Measurements from ENCODE around the gene LYST.

Gene LYST

GRCh38 chr1:235881930-235882700 lies 15.4 kb upstream of the LYST start:
- Histone ChIP-seq H3K27ac (ENCODE audit: low read depth, low read length) (no peak overlapping the region), H3K4me1 (ENCODE audit: control insufficient read depth, low read length) (peaks cover 17% of the 10 kb centered on the region), H3K9me3 (ENCODE audit: control insufficient read depth, insufficient read depth, low read length) (no peaks in the 10 kb centered on the region), H3K79me2 (ENCODE audit: control insufficient read depth, low read length) (no peaks in the 10 kb centered on the region), H3K4me3 (ENCODE audit: low read length) (no peak overlapping the region), H3K4me2 (ENCODE audit: low read length) (no peak overlapping the region), H3K36me3 (ENCODE audit: control insufficient read depth, low read length) (no peaks in the 10 kb centered on the region), H3F3A (ENCODE audit: control insufficient read depth, insufficient read depth) (no peaks in the 10 kb centered on the region), H3K9me2 (replicated peaks; ENCODE audit: control insufficient read depth, low read length) (no peaks in the 10 kb centered on the region), H3K27me3 (ENCODE audit: control insufficient read depth, low read length) (peaks cover 11% of the 10 kb centered on the region; the same call in 1 of the 2 replicates), H4K20me1 (ENCODE audit: control insufficient read depth, insufficient read depth, low read depth, low read length) (no peaks in the 10 kb centered on the region)
- TF ChIP-seq EZH2phosphoT487 (IDR thresholded peaks at IDR 0.05; ENCODE audit: borderline replicate concordance, low read length) (no peak), CTCF (IDR thresholded peaks at IDR 0.05; ENCODE audit: low read depth, low read length, poor library complexity, severe bottlenecking) (no peak)

GRCh38 chr1:235878082-235878811 lies 11.5 kb upstream of the LYST start:
- Histone ChIP-seq H3K4me2 (ENCODE audit: low read length) (no peak overlapping the region), H4K20me1 (ENCODE audit: control insufficient read depth, insufficient read depth, low read depth, low read length) (no peaks in the 10 kb centered on the region), H3K9me3 (ENCODE audit: control insufficient read depth, insufficient read depth, low read length) (no peaks in the 10 kb centered on the region), H3K79me2 (ENCODE audit: control insufficient read depth, low read length) (no peaks in the 10 kb centered on the region), H3K27ac (ENCODE audit: low read depth, low read length) (no peak overlapping the region), H3K4me1 (ENCODE audit: control insufficient read depth, low read length) (peaks cover 22% of the 10 kb centered on the region), H3K36me3 (ENCODE audit: control insufficient read depth, low read length) (no peaks in the 10 kb centered on the region), H3K9me2 (replicated peaks; ENCODE audit: control insufficient read depth, low read length) (no peaks in the 10 kb centered on the region), H3F3A (ENCODE audit: control insufficient read depth, insufficient read depth) (no peaks in the 10 kb centered on the region), H3K27me3 (ENCODE audit: control insufficient read depth, low read length) (peaks cover 9% of the 10 kb centered on the region; the same call in 1 of the 2 replicates), H3K4me3 (ENCODE audit: low read length) (no peak overlapping the region)
- TF ChIP-seq CTCF (IDR thresholded peaks at IDR 0.05; ENCODE audit: low read depth, low read length, poor library complexity, severe bottlenecking) (no peak), EZH2phosphoT487 (IDR thresholded peaks at IDR 0.05; ENCODE audit: borderline replicate concordance, low read length) (no peak)

- no peak overlapping the region for H3K27ac ChIP-seq (ENCODE audit: low read depth, low read length)
- peaks cover 22% of the 10 kb centered on the region for H3K4me1 ChIP-seq (ENCODE audit: control insufficient read depth, low read length)
- no peaks in the 10 kb centered on the region for H3K9me3 ChIP-seq (ENCODE audit: control insufficient read depth, insufficient read depth, low read length)
- no peaks in the 10 kb centered on the region for H3K9me2 ChIP-seq (replicated peaks; ENCODE audit: control insufficient read depth, low read length)
- TF ChIP-seq EZH2phosphoT487 (IDR thresholded peaks at IDR 0.05; ENCODE audit: borderline replicate concordance, low read length) (no peak), CTCF (IDR thresholded peaks at IDR 0.05; ENCODE audit: low read depth, low read length, poor library complexity, severe bottlenecking) (no peak)
- H3K4me3 ChIP-seq (ENCODE audit: low read length) = no peak overlapping the region
- H4K20me1 ChIP-seq (ENCODE audit: control insufficient read depth, insufficient read depth, low read depth, low read length) = no peaks in the 10 kb centered on the region
- H3K79me2 ChIP-seq (ENCODE audit: control insufficient read depth, low read length) = no peaks in the 10 kb centered on the region
- H3K36me3 ChIP-seq (ENCODE audit: control insufficient read depth, low read length) = no peaks in the 10 kb centered on the region
- no peak overlapping the region for H3K4me2 ChIP-seq (ENCODE audit: low read length)
- no peaks in the 10 kb centered on the region for H3K27me3 ChIP-seq (ENCODE audit: control insufficient read depth, low read length)
- no peaks in the 10 kb centered on the region for H3F3A ChIP-seq (ENCODE audit: control insufficient read depth, insufficient read depth)
Observed at GRCh38 chr1:235876402-235876841, 9.7 kb upstream of the LYST start.

Measured in DOHH2 (cell line).